ENCODE results near the gene ZRANB3. TPM values are rescaled to one million over a fixed set of nuclear protein-coding genes. Genes with fewer than 3 reads are reported as not detected.

Gene ZRANB3
- total RNA-seq, 1 donor from 2014 or later: 11.0 TPM

GRCh38 chr2:135103843-135104242 is 427.2 kb downstream of the ZRANB3 start:
- TF ChIP-seq CTCF (IDR thresholded peaks at IDR 0.05): no peak
- Mint-ChIP-seq H3K9me3 (ENCODE audit: unreplicated experiment) (no peaks in the 10 kb centered on the region), H3K27ac (ENCODE audit: unreplicated experiment) (no peak overlapping the region), H3K27me3 (ENCODE audit: unreplicated experiment) (no peaks in the 10 kb centered on the region), H3K4me3 (ENCODE audit: unreplicated experiment) (no peak overlapping the region), H3K36me3 (ENCODE audit: unreplicated experiment) (peaks cover 15% of the 10 kb centered on the region), H3K4me1 (ENCODE audit: unreplicated experiment) (peaks cover 3% of the 10 kb centered on the region)
- DNase-seq (ENCODE audit: extremely low spot score, unreplicated experiment): no peak

- no peak for TF ChIP-seq CTCF (IDR thresholded peaks at IDR 0.05)
- H3K9me3 Mint-ChIP-seq (ENCODE audit: unreplicated experiment): no peaks in the 10 kb centered on the region
- H3K27me3 Mint-ChIP-seq (ENCODE audit: unreplicated experiment): no peaks in the 10 kb centered on the region
- peaks cover 4% of the 10 kb centered on the region for H3K4me1 Mint-ChIP-seq (ENCODE audit: unreplicated experiment)
- no peak overlapping the region for H3K4me3 Mint-ChIP-seq (ENCODE audit: unreplicated experiment)
- DNase-seq (ENCODE audit: extremely low spot score, unreplicated experiment): no peak
- H3K36me3 Mint-ChIP-seq (ENCODE audit: unreplicated experiment): peaks cover 15% of the 10 kb centered on the region
- no peak overlapping the region for H3K27ac Mint-ChIP-seq (ENCODE audit: unreplicated experiment)
These were observed 431.1 kb downstream of the ZRANB3 start for GRCh38 chr2:135099802-135100483.

GRCh38 chr2:135097532-135098231 is 433.3 kb downstream of the ZRANB3 start:
- TF ChIP-seq CTCF (IDR thresholded peaks at IDR 0.05): no peak
- no peak overlapping the region for H3K4me3 Mint-ChIP-seq (ENCODE audit: unreplicated experiment)
- no peaks in the 10 kb centered on the region for H3K9me3 Mint-ChIP-seq (ENCODE audit: unreplicated experiment)
- no peak for DNase-seq (ENCODE audit: extremely low spot score, unreplicated experiment)
- H3K4me1 Mint-ChIP-seq (ENCODE audit: unreplicated experiment): peaks cover 9% of the 10 kb centered on the region
- H3K27ac Mint-ChIP-seq (ENCODE audit: unreplicated experiment): no peak overlapping the region
- H3K36me3 Mint-ChIP-seq (ENCODE audit: unreplicated experiment): peaks cover 21% of the 10 kb centered on the region
- H3K27me3 Mint-ChIP-seq (ENCODE audit: unreplicated experiment): no peaks in the 10 kb centered on the region

- H3K9me3 Mint-ChIP-seq (ENCODE audit: unreplicated experiment): no peaks in the 10 kb centered on the region
- H3K36me3 Mint-ChIP-seq (ENCODE audit: unreplicated experiment): peaks cover 19% of the 10 kb centered on the region
- peaks cover 10% of the 10 kb centered on the region for H3K4me1 Mint-ChIP-seq (ENCODE audit: unreplicated experiment)
- H3K4me3 Mint-ChIP-seq (ENCODE audit: unreplicated experiment): no peak overlapping the region
- H3K27ac Mint-ChIP-seq (ENCODE audit: unreplicated experiment): no peak overlapping the region
- no peak for DNase-seq (ENCODE audit: extremely low spot score, unreplicated experiment)
- TF ChIP-seq CTCF (IDR thresholded peaks at IDR 0.05): no peak
- no peaks in the 10 kb centered on the region for H3K27me3 Mint-ChIP-seq (ENCODE audit: unreplicated experiment)
These were observed 434.2 kb downstream of the ZRANB3 start for GRCh38 chr2:135096665-135097446.

GRCh38 chr2:135095591-135095990 is 435.4 kb downstream of the ZRANB3 start:
- DNase-seq (ENCODE audit: extremely low spot score, unreplicated experiment): no peak
- TF ChIP-seq CTCF (IDR thresholded peaks at IDR 0.05): no peak
- no peaks in the 10 kb centered on the region for H3K9me3 Mint-ChIP-seq (ENCODE audit: unreplicated experiment)
- no peak overlapping the region for H3K4me3 Mint-ChIP-seq (ENCODE audit: unreplicated experiment)
- no peak overlapping the region for H3K27ac Mint-ChIP-seq (ENCODE audit: unreplicated experiment)
- peaks cover 10% of the 10 kb centered on the region for H3K4me1 Mint-ChIP-seq (ENCODE audit: unreplicated experiment)
- peaks cover 17% of the 10 kb centered on the region for H3K36me3 Mint-ChIP-seq (ENCODE audit: unreplicated experiment)
- H3K27me3 Mint-ChIP-seq (ENCODE audit: unreplicated experiment): no peaks in the 10 kb centered on the region
